ENCODE measurements around the gene COL23A1.

Gene COL23A1

DNA sequence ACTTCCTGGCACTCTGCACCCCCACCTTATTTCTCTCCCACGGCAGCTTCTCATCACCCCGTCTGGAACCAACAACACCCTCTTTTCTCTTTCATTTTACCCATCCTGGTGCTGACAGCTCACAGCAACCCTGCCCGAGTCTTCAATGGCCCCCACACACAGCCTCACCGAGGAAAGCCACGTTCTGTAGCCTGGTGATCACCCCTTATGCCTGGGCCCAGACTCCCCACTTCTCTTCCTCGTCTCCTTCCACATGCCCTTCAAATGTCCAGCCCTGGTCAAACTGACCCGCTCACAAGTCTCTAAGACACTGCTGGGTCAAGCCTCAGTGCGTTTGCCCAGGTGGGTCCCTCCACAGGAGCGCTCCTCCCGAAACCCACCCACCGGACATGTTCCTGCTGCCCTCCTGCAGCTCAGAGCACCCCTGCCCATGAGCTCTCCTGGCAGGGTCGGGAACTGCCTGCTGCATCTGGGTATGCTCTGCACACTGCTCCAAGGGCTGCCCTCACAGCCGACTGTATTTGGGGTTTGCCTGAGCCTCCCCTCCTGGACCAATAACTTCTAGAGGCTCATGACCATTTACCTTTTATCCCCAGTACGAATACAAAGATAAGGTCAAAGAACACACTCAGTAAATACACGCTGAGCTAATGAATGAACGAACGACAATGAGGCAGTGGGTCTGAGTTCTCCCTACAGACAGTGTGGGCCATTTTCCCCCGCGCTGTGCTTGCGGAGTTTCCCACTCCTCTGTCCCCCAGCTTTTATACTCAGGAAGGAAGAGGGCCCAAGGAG, 202.9 kb downstream of the COL23A1 start:
- no peak for DNase-seq

DNA sequence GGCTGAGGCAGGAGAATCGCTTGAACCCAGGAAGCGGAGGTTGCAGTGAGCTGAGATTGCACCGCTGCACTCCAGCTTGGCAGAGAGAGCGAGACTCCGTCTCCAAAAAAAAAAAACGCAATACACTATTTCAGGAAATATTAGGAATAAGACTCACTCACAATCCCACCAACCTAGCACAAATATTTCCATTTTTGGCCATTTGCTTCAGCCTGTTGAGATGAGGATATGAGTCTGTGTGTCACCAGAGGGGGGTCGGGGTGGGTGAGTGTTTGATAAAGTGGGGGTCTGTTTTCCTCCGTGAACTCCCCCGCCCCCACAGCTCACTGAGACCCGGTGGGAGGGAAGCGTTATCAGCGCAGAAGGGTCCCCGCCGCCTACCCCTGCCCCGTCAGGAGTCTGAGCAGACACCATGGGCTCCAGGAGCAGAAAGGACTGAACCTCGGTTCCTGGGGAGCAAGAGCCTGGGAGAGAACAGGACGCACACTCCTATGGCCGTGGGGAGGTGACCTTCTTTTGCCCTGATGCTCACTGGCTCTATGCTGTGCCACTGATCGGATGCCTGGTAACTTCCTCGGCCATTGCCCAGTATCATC, 203.8 kb downstream of the COL23A1 start:
- no peak for DNase-seq

- DNase-seq = no peak
Observed at GRCh38 chr5:178385496-178385890, 204.7 kb downstream of the COL23A1 start.

- DNase-seq = no peak
Observed at GRCh38 chr5:178384816-178385495, 205.2 kb downstream of the COL23A1 start.

GRCh38 chr5:178383919-178384815, 206.0 kb downstream of the COL23A1 start:
- no peak for DNase-seq

DNA sequence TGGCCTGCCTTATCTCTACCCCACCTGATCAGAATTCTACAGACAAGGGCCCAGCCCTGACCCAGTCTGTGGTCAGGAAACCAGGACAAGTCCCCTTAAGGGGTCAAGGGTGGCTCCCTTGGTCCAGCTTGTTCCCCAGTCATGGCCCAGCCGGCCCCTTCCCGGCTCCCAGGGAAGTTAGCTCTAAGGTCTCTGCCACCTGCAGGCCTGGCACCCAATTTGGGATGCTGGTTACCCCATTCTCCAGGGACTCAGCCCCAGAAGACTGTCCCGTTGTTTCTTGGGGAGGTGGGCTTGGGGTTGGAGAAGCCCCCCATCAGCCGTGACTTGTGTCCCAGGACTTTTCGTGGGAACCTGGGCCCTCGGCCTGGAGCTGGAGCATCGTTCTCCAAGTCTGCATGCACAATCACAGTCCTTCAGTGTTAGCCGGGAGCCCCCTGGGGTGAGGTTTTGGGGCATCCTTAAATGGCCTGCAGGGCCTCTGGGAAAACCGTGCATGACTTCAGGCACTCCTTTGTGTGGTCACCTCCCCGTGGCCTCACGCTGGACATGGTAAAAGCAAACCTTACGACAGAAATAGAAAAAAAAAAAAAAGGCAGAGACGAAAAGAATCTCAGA, 206.8 kb downstream of the COL23A1 start:
- DNase-seq = no peak

DNA sequence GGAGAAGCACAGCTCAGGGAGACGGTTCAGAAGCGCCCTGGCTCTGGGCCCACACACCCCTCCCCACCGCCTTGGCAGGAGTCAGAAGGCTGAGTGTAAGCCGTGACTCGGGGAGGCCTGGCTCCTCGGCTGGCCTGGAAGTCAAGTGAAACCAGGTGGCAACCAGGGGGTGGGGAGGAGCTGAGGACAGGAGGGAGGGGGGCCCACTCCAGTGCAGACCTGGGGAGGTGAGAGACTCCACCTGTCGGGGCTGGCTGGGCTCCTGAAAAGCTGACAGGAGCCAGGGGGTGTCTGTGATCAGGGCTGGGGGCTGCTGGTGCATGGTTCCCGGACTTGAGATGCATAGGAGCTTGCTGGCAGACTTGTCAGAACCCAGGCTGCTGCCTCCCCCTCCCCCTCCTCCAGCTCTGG, 207.4 kb downstream of the COL23A1 start:
- no peak for DNase-seq

GRCh38 chr5:178381921-178382695, 208.1 kb downstream of the COL23A1 start:
- no peak for DNase-seq

DNA sequence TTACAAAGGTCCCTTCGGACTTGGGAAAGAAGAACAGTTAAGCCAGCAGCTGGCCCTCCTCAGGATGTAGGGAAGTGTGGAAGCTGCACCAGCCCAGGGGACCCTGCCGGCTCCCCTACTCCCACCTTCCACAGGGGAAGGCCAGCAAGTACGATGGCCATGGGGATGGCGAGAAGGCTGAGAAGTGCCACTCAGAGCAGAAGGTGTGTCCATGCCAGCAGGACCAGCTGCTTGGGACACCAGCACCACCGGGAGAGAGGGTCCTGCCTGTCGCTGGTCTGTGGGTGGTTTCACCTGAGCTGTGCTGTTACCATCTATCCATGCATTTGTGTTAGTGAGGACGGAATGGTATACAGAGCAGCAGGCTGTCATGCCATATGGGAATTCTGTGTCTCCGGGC, 209.0 kb downstream of the COL23A1 start:
- DNase-seq = no peak

- DNase-seq = no peak
Observed at GRCh38 chr5:178380541-178381074, 209.6 kb downstream of the COL23A1 start.

DNA sequence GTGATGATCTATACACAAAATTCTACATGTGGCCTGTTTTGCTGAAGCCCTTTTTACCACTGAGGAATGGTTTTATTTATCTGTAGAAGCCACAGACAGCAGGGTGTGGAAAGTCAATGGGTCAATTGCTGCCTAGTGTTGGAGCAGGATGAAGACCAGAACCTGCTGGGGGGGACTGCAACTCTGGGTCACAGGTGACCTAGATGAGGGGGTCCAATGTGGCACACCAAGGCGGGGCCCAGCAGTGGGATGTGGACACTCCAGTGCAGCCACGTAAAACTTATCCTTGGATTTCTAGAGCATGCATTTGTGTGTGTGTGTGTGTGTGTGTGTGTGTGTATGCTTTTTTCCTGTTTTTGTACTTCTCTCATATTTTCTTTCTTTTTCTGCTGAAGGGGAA, 210.1 kb downstream of the COL23A1 start:
- no peak for DNase-seq

DNA sequence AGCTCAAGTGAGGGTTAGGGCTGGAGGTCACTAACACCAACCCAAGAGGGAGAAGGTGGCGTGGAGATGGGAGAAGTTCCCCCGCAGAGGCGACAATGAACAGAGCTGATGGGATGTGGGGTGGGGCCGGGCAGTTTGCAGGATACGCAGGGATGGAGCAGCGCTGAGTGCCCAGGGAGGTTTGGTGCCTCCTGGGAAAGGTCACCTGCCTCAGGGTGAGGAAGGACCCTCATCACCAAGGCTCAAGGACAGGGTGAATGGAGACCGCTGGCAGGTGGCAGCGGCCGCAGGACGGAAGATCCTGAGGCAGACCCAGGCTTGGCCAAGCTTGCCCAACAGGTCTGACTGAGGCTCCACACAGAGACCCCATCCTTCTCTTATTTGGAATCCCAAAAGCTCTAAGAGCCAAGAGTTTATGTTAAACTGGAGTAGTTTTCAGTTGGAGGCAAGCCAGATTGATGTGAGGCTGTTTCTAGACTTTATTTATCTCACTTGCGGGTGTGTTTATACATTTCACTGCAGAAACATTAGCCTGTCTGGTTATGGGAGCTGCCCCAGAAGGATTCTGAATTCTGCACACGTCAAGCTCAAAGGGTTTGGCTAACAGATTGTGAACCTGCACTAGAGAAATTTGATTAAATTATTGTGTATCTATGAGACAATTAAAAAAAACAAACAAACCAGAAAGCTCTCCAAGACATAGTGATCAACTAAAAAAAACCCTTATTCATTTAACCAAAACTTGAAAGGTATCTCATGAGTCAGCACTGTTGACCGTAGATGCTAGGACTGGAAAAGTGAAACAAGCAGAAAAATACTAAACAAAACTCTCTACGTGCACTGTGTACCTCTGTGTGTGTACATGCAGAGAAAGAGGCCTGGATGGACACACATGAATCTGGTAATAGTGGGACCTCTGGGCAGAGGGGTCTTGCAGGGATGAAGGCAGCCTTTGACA, 211.4 kb downstream of the COL23A1 start:
- no peak for DNase-seq

GRCh38 chr5:178377583-178378270, 212.5 kb downstream of the COL23A1 start:
- no peak for DNase-seq

DNA sequence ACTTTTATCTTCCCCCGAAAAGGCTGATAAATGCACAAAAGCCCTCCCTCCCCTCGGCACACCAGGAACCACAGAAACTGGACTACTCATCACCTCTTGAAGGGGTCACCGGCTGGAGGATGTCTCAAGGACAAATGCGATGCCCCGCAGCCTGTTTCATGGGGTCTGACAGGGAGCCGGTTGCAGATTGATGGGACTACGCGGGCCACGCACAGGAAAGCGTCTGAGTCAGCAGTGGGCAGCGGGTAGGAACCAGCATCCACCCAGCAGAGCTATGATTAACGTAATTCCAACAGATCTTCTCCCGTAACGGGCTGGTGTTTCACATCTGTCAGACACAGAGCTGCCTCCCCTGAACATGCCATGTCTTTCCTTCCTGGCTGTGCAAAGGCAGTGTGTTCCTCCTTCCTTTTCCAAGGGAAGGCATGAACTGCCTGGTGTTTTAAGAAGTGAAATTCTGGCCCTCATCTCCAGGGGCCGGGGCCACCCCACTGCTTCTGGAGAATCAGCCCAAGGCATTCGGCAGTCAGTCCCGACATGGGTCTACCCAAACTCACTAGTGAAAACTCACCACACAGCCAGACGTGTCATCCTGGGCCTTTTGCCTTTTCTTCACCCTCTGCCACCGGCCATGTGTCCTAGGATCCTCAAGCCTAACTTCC, 213.1 kb downstream of the COL23A1 start:
- DNase-seq = no peak

DNA sequence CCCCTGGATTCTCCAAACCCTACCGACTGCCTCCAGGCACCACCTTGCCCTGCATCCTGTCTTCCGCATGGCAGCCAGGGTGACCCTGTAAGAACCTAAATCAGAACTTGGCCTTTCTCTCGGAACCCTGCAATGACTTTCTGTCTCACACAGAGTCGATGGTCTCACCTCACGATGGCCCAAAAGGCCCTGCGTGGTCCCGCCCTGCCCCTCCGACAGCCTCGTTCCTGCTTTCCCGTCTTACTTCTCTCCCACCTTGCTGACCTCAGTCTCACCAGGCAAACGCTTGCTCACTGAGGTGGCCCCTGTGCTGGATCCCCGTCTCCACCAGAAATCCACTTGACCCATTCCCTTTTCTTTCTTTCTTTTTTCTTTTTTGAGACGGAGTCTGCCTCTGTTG, 214.8 kb downstream of the COL23A1 start:
- no peak for DNase-seq

DNA sequence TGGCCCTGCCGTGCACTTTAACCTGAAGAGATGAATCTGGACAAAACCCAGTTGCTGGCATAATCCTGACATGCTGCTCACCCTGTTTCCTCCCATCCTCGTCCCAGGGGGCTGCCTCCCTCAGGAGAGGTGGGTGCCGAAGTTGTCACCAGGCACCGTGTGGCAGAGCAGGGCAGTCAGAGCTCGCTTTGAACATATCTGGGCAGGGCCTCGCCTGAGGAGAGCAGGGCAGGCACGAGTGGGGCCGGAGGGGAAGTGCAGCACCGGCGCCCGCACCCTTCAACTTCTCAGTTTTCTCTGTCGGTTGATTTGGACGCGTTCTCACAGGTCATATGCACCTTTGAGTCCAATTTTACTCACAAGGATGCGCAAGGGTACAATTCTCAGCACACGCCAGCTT, 216.5 kb downstream of the COL23A1 start:
- DNase-seq = no peak

GRCh38 chr5:178372142-178372571, 218.0 kb downstream of the COL23A1 start:
- no peak for DNase-seq

DNA sequence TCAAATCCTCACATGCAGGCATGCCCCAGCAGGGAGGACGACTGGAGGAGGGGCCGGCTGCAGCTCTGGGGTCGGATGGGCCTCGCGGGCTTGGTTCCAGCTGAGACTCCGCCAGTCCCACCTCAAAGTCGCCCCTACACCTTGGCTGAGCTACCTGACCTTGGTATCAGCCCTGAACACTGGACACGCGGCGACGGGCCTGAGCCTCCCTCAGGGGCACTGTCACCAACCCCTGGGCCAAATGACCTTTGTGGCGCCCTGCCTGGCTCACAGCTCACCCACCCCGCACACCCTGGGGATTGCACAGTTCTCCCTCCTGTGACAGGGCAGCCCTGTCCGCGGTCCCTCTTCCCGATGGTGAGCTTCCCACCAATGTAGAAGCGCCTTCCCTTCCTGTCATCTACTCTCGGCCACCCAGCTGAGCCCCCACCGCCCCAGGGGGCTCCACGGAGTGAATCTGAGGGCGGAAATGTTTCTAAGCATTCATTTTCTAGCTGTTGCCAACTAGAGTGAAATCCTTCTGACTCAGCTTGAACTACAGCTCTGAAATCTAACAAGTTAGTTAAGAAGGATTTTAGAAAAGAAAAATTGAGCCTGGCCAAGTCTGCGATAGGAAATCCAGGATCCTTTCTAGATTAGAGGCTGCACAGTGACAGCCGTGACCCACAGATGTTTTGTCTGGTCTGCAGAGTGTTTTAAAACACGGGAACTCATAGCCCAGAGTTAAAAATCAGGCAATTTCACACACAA, 218.7 kb downstream of the COL23A1 start:
- no peak for DNase-seq

Measured in stimulated activated CD4-positive, alpha-beta T cell treated with anti-CD3 and anti-CD28 coated beads, Interleukin-4, amount 100 ng/mL, for 1 hour (primary cell).